Osteoblast (primary cell): ENCODE results near the gene PEX13. TPM values are rescaled to one million over a fixed set of nuclear protein-coding genes. Genes with fewer than 3 reads are reported as not detected.

Experiments used
- DNase-seq: peaks from one replicate; pipeline ENCODE4 v3.0.0; 2011; ENCODE audit warnings: low spot score, mixed read lengths; ENCODE audit not compliant: insufficient read length; ENCODE audit errors: missing footprints
- H2AFZ ChIP-seq: 2 replicates; pipeline ENCODE4 v1.6.0; 2011; ENCODE audit warnings: mild to moderate bottlenecking, low read length
- H3K27ac ChIP-seq: 2 replicates; pipeline ENCODE4 v1.5.1; 2011; ENCODE audit warnings: mild to moderate bottlenecking, low read depth, low read length, moderate library complexity
- H3K27me3 ChIP-seq: 2 replicates; pipeline ENCODE4 v1.6.0; 2012; ENCODE audit warnings: mild to moderate bottlenecking, control low read depth, inconsistent platforms, low read length, moderate library complexity; ENCODE audit not compliant: insufficient read depth
- H3K36me3 ChIP-seq: 2 replicates; pipeline ENCODE4 v1.5.1; 2011; ENCODE audit warnings: mild to moderate bottlenecking, low read length, control low read depth, moderate library complexity; ENCODE audit not compliant: insufficient read depth
- H3K4me1 ChIP-seq: 2 replicates; pipeline ENCODE4 v1.5.1; 2011; ENCODE audit warnings: mild to moderate bottlenecking, low read length, control low read depth, moderate library complexity; ENCODE audit not compliant: insufficient read depth
- H3K4me2 ChIP-seq: 2 replicates; pipeline ENCODE4 v1.6.0; 2011; ENCODE audit warnings: mild to moderate bottlenecking, low read length; ENCODE audit not compliant: insufficient read depth
- H3K4me3 ChIP-seq: fragments of 200-600 bp; sonication (generic); 3 replicates; pipeline ENCODE4 v1.5.1; 2012; ENCODE audit warnings: mild to moderate bottlenecking, low read length, inconsistent platforms; ENCODE audit not compliant: insufficient read depth
- H3K79me2 ChIP-seq: 2 replicates; pipeline ENCODE4 v1.6.0; 2012; ENCODE audit warnings: mild to moderate bottlenecking, low read length, control low read depth, inconsistent platforms; ENCODE audit not compliant: insufficient read depth
- H3K9me3 ChIP-seq: 2 replicates; pipeline ENCODE4 v1.5.1; 2011; ENCODE audit warnings: low read depth, low read length, control low read depth
- H4K20me1 ChIP-seq: 2 replicates; pipeline ENCODE4 v1.6.0; 2012; ENCODE audit warnings: mild to moderate bottlenecking, low read length, control low read depth; ENCODE audit not compliant: insufficient read depth
- CTCF ChIP-seq: IDR thresholded peaks from 2 replicates; pipeline ENCODE4 v1.5.1; 2011; ENCODE audit warnings: mild to moderate bottlenecking, low read depth, low read length, moderate library complexity; ENCODE audit errors: extremely low read depth
- total RNA-seq: library from RNA; depleted of rRNA; stranded (reverse); fragments of >200 nt; gene quantifications from 2 replicates; pipeline ENCODE4 v1.2.3, GENCODE V29; 2012

Gene PEX13
- total RNA-seq, 1 donor = 34.0 TPM

- Histone ChIP-seq H3K79me2 (no peaks in the 10 kb centered on the region), H2AFZ (no peak overlapping the region), H3K9me3 (no peaks in the 10 kb centered on the region), H3K4me3 (no peak overlapping the region), H3K4me1 (no peaks in the 10 kb centered on the region), H3K4me2 (no peak overlapping the region), H3K27ac (no peak overlapping the region), H4K20me1 (no peaks in the 10 kb centered on the region), H3K36me3 (peaks cover 11% of the 10 kb centered on the region), H3K27me3 (no peaks in the 10 kb centered on the region)
- no peak for TF ChIP-seq CTCF
- DNase-seq = no peak
Measured at GRCh38 chr2:61057562-61057961, 40.0 kb downstream of the PEX13 start.

GRCh38 chr2:61059382-61059781 lies 41.9 kb downstream of the PEX13 start:
- no peaks in the 10 kb centered on the region for H3K79me2 ChIP-seq
- H3K4me2 ChIP-seq = no peak overlapping the region
- no peaks in the 10 kb centered on the region for H3K9me3 ChIP-seq
- TF ChIP-seq CTCF = no peak
- H3K27me3 ChIP-seq = no peaks in the 10 kb centered on the region
- no peak for DNase-seq
- no peaks in the 10 kb centered on the region for H4K20me1 ChIP-seq
- H3K27ac ChIP-seq = no peak overlapping the region
- peaks cover 11% of the 10 kb centered on the region for H3K36me3 ChIP-seq
- H3K4me1 ChIP-seq = no peaks in the 10 kb centered on the region
- no peak overlapping the region for H2AFZ ChIP-seq
- H3K4me3 ChIP-seq = no peak overlapping the region

GRCh38 chr2:61065714-61066709 lies 48.5 kb downstream of the PEX13 start, which contains the start of gene SANBR:
SANBR (plus strand) TSS chr2:61065871; CDS start chr2:61070351, 4,480 bp downstream.
- no peak for TF ChIP-seq CTCF
- Histone ChIP-seq H3K4me2 (peak within 1 kb of the TSS; percentile 85), H3K9me3 (no peaks in the 10 kb centered on the region), H3K36me3 (peaks cover 3% of the 10 kb centered on the region), H3K4me1 (peaks cover 5% of the 10 kb centered on the region), H4K20me1 (no peaks in the 10 kb centered on the region), H3K79me2 (peaks cover 33% of the 10 kb centered on the region), H2AFZ (peak within 1 kb of the TSS; percentile 90), H3K27me3 (no peaks in the 10 kb centered on the region), H3K27ac (peak within 1 kb of the TSS; percentile 47), H3K4me3 (peak within 1 kb of the TSS; percentile 81)
- DNase-seq = peak; percentile 99

GRCh38 chr2:61074100-61074499 lies 56.6 kb downstream of the PEX13 start:
- Histone ChIP-seq H4K20me1 (no peaks in the 10 kb centered on the region), H3K4me1 (no peaks in the 10 kb centered on the region), H3K36me3 (peaks cover 10% of the 10 kb centered on the region), H3K27me3 (no peaks in the 10 kb centered on the region), H3K27ac (no peak overlapping the region), H3K4me2 (no peak overlapping the region), H2AFZ (no peak overlapping the region), H3K79me2 (peaks cover 6% of the 10 kb centered on the region), H3K9me3 (no peaks in the 10 kb centered on the region), H3K4me3 (no peak overlapping the region)
- TF ChIP-seq CTCF = no peak
- DNase-seq = no peak
